Inferior parietal cortex (tissue), 1 donor: Measurements from ENCODE around the gene BANP.
"Not testable (repeated sequence)": the region's sequence is repeated elsewhere in the genome, so short reads cannot be mapped to it uniquely, and the experiment has no call there.

ENCODE experiments used
- DNase-seq: peaks from one replicate; pipeline ENCODE4 v3.0.0-alpha.2; 2016; ENCODE audit errors: extremely low spot score

The BANP gene

DNA sequence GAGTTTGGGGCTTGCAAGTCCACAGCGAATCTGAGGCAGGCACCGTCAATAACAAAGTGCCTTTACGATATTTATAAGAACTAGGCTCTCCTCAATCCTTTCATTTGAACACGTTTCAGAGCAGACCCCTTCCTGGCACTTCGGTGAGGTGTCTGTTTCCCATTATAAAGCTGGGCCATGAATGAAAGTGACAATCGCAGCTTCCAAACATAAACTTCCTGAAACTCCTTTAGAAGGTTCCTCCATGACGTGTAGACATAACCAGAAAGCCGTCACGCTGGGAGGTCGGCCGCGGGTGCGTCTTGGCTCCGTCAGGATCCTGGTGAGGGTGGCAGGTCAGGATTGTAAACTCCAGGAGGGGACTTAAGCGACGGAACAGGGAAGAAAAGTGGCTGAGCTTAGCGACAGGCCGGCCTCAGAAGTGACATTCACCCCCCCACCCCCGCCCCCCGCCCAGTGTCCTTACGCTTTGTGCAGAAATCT lies 150.4 kb downstream of the BANP start:
- DNase-seq: not testable (repeated sequence)

GRCh38 chr16:88102597-88102996 lies 151.4 kb downstream of the BANP start:
- no peak for DNase-seq

DNA sequence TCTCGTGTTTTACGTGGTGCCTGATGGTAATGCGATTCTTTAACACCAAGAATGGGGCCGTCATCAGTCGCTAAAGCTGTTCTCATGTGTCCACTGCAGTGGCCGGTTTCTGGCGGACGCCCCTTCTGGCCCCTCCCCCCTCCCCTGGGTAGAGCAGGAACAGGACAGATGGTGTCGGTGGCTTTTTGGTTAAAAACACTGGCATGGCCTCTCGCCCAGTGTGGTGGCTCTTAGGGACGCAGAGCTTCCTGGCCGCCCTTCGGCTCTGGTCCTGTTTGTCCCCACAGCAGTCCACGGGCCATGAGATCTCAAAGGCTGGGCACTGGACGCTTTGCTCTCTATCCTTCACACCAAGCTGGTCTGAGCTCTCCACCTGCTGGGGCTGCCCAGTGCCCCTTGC lies 151.8 kb downstream of the BANP start:
- DNase-seq: no peak

DNA sequence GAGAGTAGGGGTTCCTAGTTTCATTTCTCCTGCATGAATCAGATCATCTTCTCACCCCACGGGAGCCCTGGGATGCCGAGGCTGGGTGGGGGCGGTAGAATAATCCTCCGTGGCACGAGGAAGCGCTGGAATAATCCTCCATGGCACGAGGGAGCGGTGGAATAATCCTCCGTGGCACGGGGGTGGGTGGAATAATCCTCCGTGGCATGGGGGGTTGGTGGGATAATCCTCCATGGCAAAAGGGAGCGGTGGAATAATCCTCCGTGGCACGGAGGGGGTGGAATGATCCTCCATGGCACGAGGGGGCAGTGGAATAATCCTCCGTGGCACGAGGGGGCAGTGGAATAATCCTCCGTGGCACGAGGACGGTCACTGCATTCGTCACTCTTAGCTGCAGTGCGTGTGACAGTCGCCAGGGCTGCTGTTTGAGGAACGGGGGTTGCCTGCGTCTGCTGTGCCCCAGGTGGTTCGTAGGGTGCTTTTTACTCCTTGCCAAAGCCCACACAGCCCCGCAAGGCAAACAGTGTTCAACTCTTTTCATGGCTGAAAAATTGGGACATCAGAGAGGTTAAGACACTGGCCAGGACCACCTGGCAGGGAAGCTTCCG lies 152.5 kb downstream of the BANP start:
- no peak for DNase-seq

- not testable (repeated sequence) for DNase-seq
Observed at GRCh38 chr16:88104363-88104762, 153.1 kb downstream of the BANP start.

- DNase-seq: not testable (repeated sequence)
Observed at GRCh38 chr16:88105574-88106140, 154.4 kb downstream of the BANP start.

GRCh38 chr16:88106566-88106965 lies 155.3 kb downstream of the BANP start:
- not testable (repeated sequence) for DNase-seq

GRCh38 chr16:88108762-88109161 lies 157.5 kb downstream of the BANP start:
- DNase-seq: no peak

DNA sequence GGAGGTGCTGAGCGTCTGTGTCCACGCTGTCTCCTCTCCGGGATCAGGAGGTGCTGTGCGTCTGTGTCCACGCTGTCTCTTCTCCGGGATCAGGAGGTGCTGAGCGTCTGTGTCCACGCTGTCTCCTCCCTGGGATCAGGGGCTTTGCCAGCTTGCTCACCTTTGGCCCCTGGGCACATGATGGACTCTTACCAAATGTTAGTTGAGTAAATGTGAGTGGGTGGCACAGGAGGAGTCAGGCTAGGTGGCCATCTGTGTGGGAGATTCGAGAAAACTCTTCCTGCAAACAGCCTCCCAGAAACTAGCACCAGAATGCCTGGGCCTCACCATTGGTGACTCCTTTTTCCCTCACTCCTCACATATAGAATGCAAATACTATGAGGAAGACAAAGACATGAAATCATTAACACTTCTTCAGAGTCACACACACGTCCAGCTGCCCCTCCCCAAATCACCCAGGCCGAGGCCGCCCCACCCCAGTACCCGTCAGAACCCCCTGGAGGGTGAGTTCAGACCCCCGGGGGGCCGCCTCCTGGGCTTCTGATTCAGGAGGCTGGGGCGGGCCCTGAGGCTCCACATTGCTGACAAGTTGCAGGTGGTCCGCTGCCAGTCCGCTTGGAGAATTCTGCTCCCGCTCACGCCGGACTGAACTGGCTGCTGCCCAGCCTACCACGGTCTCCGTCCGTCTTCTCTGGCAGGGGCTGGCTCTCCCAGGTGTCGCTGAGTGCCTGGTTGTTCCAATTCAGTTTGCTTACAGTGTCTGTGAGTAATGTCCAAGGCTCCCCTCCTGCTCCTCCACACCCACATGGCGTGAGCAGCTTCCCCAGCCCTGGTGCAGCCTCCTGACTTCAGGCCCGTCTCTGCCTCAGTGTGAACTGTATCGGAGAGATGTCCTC lies 158.7 kb downstream of the BANP start:
- not testable (repeated sequence) for DNase-seq

DNA sequence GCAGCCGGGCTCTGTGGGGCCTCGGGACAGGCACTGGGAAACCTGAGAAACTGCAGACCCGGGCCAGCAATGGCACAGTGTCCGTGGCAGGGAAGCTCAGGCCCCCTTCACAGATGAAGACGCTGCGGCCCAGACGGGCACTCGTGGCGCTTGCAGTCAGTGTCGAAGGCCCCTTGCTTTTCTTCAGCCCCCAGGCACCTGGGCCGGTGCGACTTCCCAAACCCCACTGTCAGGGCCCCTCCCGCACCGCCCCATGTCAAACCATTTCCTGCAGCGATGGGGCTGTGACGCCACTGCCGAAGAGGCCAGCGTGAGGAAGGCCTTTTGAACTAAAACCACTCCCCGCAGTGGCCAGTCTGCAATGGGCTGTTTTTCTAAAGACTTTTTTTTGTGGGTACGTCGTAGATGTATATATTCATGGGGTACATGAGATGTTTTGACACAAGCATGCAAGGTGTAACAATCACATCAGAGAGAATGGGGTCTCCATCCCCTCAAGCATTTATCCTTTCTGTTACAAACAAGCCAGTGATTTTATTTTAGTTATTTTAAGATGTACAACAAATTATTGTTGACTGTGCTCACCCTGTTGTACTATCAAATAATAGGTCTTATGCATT lies 159.8 kb downstream of the BANP start:
- not testable (repeated sequence) for DNase-seq

GRCh38 chr16:88111976-88112375 lies 160.7 kb downstream of the BANP start:
- not testable (repeated sequence) for DNase-seq

- DNase-seq: no peak
Observed at GRCh38 chr16:88113545-88114045, 162.4 kb downstream of the BANP start.

DNA sequence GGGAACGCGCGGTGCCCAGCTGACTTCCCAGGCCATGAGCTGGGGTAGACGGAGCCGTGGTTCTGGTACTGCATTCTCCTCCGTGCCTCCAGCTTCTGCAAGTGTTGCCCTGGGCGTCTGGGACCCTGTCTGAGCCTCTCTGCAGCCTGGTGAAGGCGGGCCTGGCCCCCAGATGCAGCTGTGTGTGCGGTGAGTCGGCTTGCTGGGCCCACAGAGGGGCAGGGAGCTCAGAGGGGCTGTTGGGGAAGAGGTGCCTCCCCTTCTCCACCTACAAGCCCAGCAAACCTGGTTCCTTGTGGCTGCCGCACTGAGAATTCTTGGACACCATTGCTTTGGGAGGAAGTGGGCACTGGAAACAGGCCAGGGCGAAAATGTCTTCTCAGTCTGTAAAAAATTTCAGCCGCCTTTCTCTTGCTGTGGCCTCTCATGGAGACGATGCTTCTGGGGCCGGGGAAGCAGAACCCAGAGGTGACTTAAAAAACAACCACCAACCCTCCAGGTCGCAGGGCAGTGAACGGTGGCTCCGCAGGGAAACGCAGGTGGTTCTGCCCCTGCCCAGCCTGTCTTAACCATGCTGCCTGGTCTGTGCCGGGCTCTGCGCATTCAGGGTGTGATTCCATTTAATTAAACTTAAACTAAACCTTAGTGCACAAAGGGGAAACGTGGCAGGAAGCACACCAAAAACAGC lies 163.5 kb downstream of the BANP start:
- DNase-seq: not testable (repeated sequence)

DNA sequence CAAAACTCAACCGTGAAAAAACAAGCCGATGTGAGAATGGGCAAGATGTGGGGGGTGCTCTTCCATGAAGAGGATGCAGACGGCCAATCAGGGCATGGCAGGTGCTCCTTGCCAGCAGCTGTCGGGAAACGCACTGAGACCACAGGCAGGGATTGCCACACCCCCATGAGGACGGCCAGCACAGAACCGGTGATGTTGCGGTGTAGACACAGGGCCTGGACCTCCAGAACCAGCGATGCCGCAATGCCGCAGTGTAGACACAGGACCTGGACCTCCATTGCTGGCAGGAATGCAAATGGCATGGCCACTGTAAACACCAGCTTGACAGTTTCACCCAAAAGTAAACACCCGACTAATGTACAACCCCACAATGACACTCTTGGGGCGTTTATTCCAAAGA lies 164.9 kb downstream of the BANP start:
- no peak for DNase-seq

GRCh38 chr16:88117476-88117868 lies 166.2 kb downstream of the BANP start:
- DNase-seq: no peak

DNA sequence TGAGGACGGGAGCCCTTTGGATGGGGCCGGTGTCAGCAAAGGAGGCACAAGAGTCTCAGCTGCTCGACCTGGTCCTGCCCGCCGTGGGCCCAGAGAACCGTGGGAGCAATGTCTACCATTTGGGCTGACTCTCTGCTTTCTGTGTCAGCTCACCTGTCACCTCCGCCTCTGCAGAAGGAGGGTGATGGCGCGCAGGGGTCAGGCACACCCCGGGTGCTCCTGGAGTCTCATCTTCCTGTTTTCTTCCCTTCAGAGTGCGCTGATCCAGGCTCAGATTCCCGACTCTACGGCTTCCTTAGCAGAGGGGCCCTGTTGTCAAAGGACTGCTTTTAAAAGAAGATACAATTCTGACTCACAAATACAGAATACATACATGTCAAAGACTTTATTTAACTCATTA lies 167.1 kb downstream of the BANP start:
- DNase-seq: no peak

DNA sequence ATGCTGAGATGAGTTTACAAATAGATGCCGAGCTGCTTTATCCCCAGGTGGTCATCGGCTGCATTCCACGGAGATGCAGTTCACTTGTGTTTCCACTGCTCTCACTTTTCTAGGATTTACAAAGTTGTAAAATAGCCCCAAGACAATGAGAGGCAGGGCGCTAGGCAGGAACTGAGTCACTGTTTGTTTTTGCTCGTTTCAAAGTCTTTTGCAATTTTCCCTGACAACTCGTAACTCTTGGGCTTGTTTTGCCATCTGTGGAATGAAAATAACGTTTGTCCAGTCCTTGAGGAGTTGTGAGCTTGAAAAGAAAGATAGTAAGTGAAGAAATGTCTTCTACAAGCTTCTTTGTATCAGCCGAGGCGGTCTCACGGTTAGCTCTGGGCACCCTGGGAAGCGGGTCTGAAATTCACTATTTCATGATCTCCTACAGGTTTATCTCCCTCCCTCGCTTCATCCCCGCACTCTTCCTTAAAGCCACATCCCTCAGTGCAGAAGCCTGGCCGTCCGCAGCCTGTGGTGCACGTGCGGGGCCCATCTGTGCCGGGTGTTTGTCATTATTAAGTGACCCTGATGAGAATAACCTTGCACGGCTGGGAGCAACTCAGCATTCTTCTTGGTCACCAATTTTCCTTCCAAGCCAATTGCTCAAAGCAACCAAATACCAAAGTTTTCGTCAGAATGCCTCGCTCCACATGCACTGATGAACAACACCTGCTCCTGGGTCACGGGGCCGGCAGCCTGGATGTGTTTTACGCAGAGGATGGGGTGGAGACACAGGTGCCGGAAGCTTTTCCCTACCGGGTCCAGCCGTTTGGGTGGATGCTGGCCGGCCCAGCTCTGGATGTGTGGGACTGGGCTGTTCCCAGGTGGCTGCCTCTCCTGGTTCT lies 167.9 kb downstream of the BANP start:
- DNase-seq: not testable (repeated sequence)

GRCh38 chr16:88119881-88120751 lies 168.9 kb downstream of the BANP start:
- not testable (repeated sequence) for DNase-seq

- DNase-seq: no peak
Observed at GRCh38 chr16:88120812-88121211, 169.6 kb downstream of the BANP start.
